ENCODE data around the gene PSMA6. TPM values are rescaled to one million over a fixed set of nuclear protein-coding genes. Genes with fewer than 3 reads are reported as not detected.

The PSMA6 gene
- total RNA-seq, 1 experiment from 2014 or later, result 392 TPM

GRCh38 chr14:35339761-35340406, 47.7 kb downstream of the PSMA6 start:
- intact Hi-C loops (cut with micrococcal nuclease; ENCODE audit: unreplicated experiment), result no loop called here
- no TSS peak for BruUV-seq (replicated peaks)
- Histone ChIP-seq H3K4me1 (ENCODE audit: insufficient read depth, low read length, poor library complexity, severe bottlenecking) (peaks cover 15% of the 10 kb centered on the region), H3K4me3 (ENCODE audit: low read depth, low read length, poor library complexity, severe bottlenecking) (no peak overlapping the region), H3K9me3 (ENCODE audit: low read depth, low read length, poor library complexity, severe bottlenecking) (no peaks in the 10 kb centered on the region), H3K27ac (ENCODE audit: low read depth, low read length, poor library complexity, severe bottlenecking) (no peak overlapping the region), H3K36me3 (ENCODE audit: insufficient read depth, low read length, poor library complexity, severe bottlenecking) (no peaks in the 10 kb centered on the region), H3K27me3 (replicated peaks; ENCODE audit: insufficient read depth, low read depth, low read length, poor library complexity) (no peaks in the 10 kb centered on the region)
- ChIA-PET POLR2A (ENCODE audit: low non-redundant PET) (interaction anchor here (0.7 kb wide), 1 partner anchor 365 kb away, joined by 3 read pairs; no protein-coding TSS in a partner anchor), CTCF (no interaction called here)
- DNase-seq (ENCODE audit: low spot score), result no peak
- TF ChIP-seq CTCF (conservative IDR thresholded peaks at IDR 0.05; ENCODE audit: low read depth, low read length), result no peak
- no peak for TF ChIP-seq EZH2 (IDR thresholded peaks at IDR 0.05; ENCODE audit: borderline replicate concordance, low read depth, low read length, poor library complexity, severe bottlenecking)

- intact Hi-C loops (cut with micrococcal nuclease; ENCODE audit: unreplicated experiment), result no loop called here
- H3K9me3 ChIP-seq (ENCODE audit: low read depth, low read length, poor library complexity, severe bottlenecking), result no peaks in the 10 kb centered on the region
- CTCF ChIA-PET, result no interaction called here
- peaks cover 15% of the 10 kb centered on the region for H3K4me1 ChIP-seq (ENCODE audit: insufficient read depth, low read length, poor library complexity, severe bottlenecking)
- POLR2A ChIA-PET (ENCODE audit: low non-redundant PET), result no interaction called here
- no peak overlapping the region for H3K4me3 ChIP-seq (ENCODE audit: low read depth, low read length, poor library complexity, severe bottlenecking)
- no TSS peak for BruUV-seq (replicated peaks)
- DNase-seq (ENCODE audit: low spot score), result no peak
- peak overlapping the region; percentile 64 for H3K27ac ChIP-seq (ENCODE audit: low read depth, low read length, poor library complexity, severe bottlenecking)
- H3K36me3 ChIP-seq (ENCODE audit: insufficient read depth, low read length, poor library complexity, severe bottlenecking), result no peaks in the 10 kb centered on the region
- TF ChIP-seq CTCF (conservative IDR thresholded peaks at IDR 0.05; ENCODE audit: low read depth, low read length), result no peak
- TF ChIP-seq EZH2 (IDR thresholded peaks at IDR 0.05; ENCODE audit: borderline replicate concordance, low read depth, low read length, poor library complexity, severe bottlenecking), result no peak
- no peaks in the 10 kb centered on the region for H3K27me3 ChIP-seq (replicated peaks; ENCODE audit: insufficient read depth, low read depth, low read length, poor library complexity)
Observed at GRCh38 chr14:35340616-35341453, 48.7 kb downstream of the PSMA6 start.

- POLR2A ChIA-PET (ENCODE audit: low non-redundant PET), result no interaction called here
- CTCF ChIA-PET, result no interaction called here
- DNase-seq (ENCODE audit: low spot score), result no peak
- intact Hi-C loops (cut with micrococcal nuclease; ENCODE audit: unreplicated experiment), result no loop called here
- Histone ChIP-seq H3K9me3 (ENCODE audit: low read depth, low read length, poor library complexity, severe bottlenecking) (no peaks in the 10 kb centered on the region), H3K36me3 (ENCODE audit: insufficient read depth, low read length, poor library complexity, severe bottlenecking) (no peaks in the 10 kb centered on the region), H3K27ac (ENCODE audit: low read depth, low read length, poor library complexity, severe bottlenecking) (peak overlapping the region; percentile 64), H3K4me1 (ENCODE audit: insufficient read depth, low read length, poor library complexity, severe bottlenecking) (peaks cover 15% of the 10 kb centered on the region), H3K4me3 (ENCODE audit: low read depth, low read length, poor library complexity, severe bottlenecking) (no peak overlapping the region), H3K27me3 (replicated peaks; ENCODE audit: insufficient read depth, low read depth, low read length, poor library complexity) (no peaks in the 10 kb centered on the region)
- TF ChIP-seq EZH2 (IDR thresholded peaks at IDR 0.05; ENCODE audit: borderline replicate concordance, low read depth, low read length, poor library complexity, severe bottlenecking), result no peak
- TF ChIP-seq CTCF (conservative IDR thresholded peaks at IDR 0.05; ENCODE audit: low read depth, low read length), result no peak
- BruUV-seq (replicated peaks), result no TSS peak
Observed at GRCh38 chr14:35341454-35341750, 49.2 kb downstream of the PSMA6 start.
